ENCODE measurements around the gene SHH. TPM values are rescaled to one million over a fixed set of nuclear protein-coding genes. Genes with fewer than 3 reads are reported as not detected.

SHH gene
- 3.8 and 10.4 TPM in 2 replicates for total RNA-seq

- DNase-seq (ENCODE audit: low read depth) = no peak
Observed at GRCh38 chr7:155811895-155812761, at the start of gene SHH. Gene SHH (minus strand): TSS chr7:155812463. CDS start chr7:155812122, 341 bp downstream.

DNA sequence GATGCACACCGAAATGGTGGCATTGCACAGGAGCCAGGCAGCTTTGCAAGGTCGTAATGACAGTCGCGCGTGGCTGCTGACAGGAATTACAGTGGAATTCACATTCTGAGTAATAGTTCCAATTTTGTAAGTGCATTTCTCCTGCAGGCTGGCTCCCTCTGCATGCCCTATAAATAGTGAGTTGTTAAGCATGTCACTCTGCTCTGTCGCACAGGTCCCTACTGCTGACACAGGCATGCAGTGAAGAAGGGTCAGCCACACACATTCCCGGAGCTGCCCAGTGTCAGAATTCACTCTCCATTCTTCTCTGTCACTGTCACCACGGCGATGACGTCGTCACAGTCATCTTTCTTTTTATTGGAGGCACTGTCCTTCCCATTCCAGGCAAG lies 49.2 kb upstream of the SHH start:
- DNase-seq (ENCODE audit: low read depth) = peak; percentile 22

DNA sequence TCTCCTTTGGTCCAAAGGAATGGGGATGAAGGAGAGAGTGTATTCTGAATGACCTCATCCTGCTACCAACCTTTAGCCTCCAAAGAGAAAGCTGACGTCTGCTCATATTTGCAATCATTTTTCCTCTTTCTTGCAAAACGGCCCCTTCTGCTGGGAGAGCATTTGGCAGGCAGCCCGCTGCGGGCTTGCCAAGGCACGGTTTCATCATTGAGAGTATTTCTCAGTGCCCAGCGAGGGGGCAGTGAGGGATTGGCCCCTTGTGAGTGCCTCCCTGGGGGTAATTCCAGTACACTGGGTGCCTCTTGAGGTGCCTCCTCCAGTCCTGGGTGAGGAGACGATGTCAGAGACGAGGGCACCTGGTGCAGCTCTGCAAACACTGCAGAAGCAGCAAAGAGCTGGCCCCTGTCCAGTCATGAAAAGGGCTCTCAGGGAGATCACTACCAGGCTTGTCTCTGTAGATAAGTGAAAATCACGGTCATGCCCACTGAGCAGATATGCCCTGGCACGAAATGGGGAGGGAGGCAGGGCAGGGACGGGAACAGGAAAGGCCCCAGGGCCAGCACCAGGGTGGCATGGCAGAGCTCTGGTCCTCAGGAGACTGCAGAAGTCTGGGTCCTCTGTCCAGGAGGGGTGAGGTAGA lies 48.7 kb upstream of the SHH start:
- peak; percentile 86 for DNase-seq (ENCODE audit: low read depth)

- DNase-seq (ENCODE audit: low read depth) = no peak
Observed at GRCh38 chr7:155860461-155860839, 48.2 kb upstream of the SHH start.

GRCh38 chr7:155858521-155859061 lies 46.3 kb upstream of the SHH start:
- DNase-seq (ENCODE audit: low read depth) = peak; percentile 95

DNA sequence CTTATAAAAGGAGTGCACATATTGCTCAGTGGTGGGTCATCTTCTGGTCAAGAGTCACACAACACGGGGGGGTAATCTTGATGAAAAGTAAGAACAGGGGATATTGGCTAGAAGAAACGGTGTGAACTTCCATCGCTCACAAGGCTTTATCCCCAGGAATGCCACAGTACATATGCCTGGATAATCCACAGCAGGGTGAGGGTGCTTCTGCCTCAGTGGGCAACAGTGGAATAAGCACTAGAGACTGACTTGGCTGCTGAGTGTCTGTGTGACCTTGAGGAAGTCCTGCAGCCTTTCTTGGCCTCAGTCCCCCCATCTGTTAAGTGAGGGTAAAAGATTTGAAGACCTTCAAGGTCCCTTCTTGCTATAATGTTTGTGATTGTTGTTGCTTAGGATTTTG lies 44.9 kb upstream of the SHH start:
- DNase-seq (ENCODE audit: low read depth) = no peak

GRCh38 chr7:155856656-155857055 lies 44.4 kb upstream of the SHH start:
- DNase-seq (ENCODE audit: low read depth) = peak; percentile 39

DNA sequence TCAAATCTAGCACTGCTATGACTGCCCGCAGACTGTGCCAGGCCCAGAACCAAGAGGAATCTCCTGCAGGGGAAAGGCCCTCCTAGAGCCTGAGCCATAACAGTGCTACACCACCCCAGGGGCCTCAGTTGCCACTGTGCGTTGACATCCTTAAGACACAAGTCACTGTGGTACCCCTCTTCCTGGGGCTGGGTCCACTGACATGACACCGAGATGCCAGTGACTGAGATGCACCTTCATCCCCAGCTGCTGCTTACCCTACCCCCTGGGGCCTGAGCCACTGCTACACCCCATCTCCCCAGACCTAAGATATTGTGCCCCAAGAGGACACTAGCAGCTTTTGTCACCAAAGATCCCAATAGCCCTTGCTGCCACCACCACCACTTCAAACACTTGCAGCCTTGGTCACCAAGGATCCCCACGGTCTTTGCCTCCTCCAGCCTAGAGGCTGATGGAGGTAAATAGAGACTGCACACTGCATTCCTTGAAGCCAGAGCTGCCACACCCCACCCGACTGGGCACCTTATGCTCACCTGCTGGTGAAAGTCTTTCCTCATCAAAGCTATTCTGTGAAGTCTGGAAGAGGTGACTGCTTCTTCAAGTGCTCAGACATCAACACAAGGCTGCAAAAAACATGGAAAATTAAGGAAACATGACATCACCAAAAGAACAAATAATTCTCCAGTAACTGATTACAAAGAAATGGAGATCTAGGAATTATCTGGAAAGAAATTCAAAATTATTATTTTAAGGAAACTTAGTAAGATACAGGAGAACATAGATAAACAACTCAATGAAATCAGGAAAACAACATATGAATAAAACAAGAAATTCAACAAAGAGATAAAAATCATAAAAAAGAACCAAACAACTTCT lies 40.4 kb upstream of the SHH start:
- DNase-seq (ENCODE audit: low read depth) = no peak

DNA sequence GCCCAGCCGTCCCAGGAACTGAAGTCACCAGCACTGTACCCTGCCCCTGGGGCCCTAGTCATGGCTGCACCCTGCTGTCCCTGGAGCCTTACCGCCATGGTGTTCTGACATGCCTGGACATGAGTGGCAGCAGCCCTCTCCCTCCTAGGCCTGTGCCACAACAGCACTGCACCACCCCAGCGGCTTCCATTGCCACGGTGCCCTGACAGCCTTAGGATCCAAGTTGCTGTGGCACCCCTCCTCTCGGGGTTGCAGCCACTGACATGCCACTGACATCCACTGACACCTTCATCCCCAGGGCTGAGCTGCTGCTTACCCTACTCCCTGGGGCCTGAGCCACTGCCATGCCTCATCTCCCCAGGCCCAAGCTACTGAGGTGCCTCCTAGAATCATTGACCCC lies 39.6 kb upstream of the SHH start:
- no peak for DNase-seq (ENCODE audit: low read depth)

GRCh38 chr7:155850766-155851678 lies 38.8 kb upstream of the SHH start:
- no peak for DNase-seq (ENCODE audit: low read depth)

GRCh38 chr7:155850001-155850436 lies 37.8 kb upstream of the SHH start:
- DNase-seq (ENCODE audit: low read depth) = no peak

DNA sequence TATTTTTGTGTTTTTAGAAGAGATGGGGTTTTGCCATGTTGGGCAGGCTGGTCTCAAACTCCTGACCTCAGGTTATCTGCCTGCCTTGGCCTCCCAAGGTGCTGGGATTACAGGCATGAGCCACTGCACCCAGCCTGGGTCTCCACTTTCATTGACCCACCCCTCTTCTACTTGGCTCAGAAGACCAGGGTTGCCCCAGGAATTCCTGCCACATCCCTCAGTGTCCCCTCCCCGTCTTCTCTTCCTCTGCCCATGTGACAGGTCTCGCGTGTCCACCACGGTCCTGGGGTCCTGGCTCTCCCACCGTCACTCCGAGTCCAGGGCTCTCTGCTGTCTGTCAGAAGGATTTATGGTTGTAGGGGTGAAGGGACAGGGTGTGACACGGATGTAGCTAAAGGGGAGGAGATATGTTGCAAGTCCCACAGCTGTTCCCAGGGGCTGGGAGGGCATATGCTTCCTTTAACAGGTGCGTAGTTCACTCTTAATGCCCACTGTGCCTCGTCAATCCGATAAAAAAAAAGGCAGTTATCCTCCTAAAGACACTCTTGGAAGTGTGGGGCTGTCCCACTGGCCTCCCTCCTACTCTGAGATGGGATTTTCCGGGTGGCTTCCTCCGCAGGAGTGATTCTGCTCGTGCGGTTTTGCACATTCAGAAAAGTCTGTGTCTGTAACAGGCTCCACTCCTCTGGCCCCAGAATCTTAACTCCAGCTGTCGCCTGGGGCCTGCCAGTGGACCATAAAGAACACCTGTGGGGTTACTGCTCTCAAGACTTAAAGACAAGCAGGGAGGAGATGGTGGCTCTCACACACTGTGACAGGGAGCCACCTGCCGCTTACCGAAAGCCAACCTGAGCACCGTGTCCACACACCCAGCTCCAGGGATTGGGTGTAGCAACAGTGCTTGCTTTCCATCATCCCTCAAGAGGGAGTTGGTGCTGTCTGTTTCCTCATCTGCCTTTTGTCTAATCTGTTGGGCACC lies 36.7 kb upstream of the SHH start:
- DNase-seq (ENCODE audit: low read depth) = no peak

GRCh38 chr7:155847821-155848435 lies 35.7 kb upstream of the SHH start:
- DNase-seq (ENCODE audit: low read depth) = no peak

GRCh38 chr7:155846936-155847335 lies 34.7 kb upstream of the SHH start:
- DNase-seq (ENCODE audit: low read depth) = no peak

DNA sequence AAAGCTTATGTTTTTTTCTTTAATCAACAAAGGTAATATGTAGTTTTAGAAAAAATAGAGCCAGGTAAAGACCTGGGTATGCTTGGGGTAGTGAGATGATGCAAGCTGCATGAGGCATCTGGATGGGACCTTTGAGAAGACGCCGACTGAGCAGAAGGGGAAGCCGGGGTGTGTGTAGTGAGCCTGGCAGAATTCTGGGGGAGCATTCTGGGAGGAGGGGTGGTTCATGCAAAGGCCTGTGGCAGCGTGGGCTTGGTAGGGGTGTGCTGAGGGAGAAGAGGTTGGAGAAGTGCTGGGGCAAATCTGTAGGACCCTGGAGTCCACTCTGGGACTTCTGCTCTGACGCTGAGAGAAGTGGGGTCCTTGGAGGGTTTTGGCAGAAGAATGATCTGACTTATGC lies 33.9 kb upstream of the SHH start:
- DNase-seq (ENCODE audit: low read depth) = no peak

DNA sequence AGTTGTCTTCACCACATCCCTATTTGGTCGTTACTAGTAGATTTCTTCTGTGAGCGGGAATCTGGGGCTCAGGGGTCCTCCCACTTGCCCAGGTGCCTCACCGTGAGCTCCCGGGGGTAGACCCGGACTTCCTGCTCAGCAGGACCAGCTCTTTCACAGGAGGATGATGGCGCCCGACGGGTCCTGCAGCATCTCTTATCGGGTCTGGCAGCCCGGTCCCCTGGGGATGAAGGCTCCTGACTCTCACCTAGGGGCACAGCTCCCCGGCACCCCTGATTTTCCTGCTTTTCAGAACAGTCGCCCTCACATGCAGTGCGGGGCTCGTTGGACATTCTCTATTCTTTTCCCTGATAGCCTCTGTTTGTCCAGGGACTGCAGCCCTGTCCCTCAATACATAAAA lies 33.0 kb upstream of the SHH start:
- DNase-seq (ENCODE audit: low read depth) = no peak

DNA sequence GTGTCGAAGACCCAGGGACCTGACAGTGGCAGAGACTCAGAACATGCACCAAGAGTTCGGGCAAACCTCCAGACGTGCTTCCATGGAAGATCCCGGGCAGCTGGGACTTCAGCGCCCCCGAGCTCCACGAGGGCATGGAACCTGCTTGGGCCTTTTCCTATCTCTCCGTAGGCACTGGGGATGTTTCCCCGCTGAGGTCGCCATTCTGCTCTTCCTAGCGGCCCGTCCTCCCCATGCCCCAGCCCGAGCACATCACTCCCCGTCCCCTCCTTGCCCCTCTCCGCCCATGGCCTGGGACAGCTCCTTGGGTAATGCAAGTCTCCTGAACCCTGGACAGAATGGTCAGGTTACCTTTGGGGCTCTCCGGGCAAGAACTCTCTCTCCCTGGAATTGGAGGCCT lies 32.3 kb upstream of the SHH start:
- no peak for DNase-seq (ENCODE audit: low read depth)

DNA sequence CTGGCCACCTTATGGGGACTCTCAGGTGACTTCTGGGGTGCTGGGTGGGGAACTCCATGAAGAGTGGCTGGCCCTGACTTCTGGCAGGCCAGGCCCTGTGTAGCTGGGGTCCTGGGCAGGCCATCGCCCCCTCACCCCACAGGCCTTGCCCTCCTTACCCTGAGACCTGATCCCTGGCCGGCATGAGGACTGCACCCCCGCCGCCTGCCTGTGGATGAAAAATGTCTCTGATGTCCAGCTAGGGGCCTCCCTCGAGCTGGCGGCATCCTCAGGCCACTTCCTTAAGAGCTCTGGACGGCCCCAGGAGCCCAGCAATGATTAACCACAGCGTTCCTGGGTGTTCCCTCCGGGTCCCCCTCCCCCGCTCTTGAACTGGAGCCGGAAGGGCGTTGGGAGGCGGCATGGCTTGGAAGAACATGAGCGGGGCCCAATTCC lies 31.8 kb upstream of the SHH start:
- DNase-seq (ENCODE audit: low read depth) = peak; percentile 90

DNA sequence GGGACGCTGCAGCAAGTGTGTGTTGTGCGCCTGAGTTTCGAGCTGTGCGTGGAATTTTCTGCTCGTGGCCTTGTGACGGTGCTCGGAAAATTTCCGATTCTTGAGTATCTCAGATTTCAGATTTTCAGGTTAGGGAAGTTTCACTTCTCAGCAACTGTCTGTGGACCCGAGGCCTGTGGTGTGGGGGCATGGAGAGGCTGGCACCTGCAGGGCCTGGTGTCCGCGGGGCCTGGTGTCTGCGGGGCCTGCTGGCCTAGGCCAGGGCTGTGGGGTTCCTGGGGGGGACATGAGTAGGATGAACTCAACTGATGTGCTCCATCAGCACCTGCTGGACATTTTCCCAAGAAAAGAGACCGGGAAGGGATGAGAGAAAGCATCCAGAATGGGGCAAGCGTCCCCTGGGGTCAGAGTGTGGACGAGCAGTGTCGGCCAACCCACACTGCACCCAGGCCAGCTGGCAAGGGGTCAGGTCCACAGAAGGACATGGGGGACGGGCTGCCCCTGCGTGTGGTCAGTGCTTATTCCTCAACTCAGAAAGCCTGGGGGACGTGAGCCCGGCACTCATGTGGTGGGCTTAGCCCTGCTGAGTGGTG lies 31.3 kb upstream of the SHH start:
- DNase-seq (ENCODE audit: low read depth) = no peak

Measured in renal cortical epithelial cell (primary cell).